Measurements from ENCODE around the gene APLN.

The APLN gene

DNA sequence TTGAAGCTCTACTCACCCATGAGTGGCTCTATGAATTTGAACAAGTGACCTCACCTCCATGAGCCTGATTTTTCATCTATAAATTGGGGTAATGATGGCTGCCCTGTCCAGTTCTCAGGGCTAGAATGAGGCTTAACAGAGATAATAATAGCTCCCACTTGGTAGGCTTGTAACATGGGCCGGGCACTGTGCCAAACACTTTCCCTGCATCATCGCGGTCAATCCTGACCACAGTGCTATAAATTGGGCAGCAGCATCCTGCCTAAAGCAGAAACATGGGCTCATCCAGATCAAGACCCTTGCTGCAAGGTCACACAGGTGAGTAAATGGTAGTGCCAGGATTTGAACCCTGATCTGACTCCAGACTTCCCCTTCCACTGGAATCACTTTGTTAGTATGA, 12.8 kb downstream of the APLN start:
- no peak for TF ChIP-seq GATA3 (IDR thresholded peaks at IDR 0.05; ENCODE audit: low read depth, low read length)
- TF ChIP-seq GATA2 (IDR thresholded peaks at IDR 0.05; ENCODE audit: low read depth, low read length), result no peak

DNA sequence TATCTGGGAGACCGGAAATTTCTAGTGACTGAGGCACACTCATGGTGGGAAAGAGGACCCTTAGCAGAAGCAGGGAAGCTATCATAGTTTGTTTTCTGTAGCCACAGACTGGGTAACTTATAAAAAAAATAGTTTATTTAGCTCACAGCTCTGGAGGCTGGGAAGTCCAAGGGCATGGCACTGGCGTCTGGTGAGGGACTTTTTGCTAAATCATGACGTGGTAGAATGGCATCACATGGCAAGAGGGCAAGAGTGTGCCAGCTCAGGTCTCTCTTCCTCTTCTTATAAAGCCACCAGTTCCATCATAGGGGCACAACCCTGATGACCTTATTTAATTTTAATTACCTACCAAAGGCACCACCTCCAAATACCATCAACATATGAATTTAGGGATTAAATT, 13.3 kb downstream of the APLN start:
- TF ChIP-seq GATA3 (IDR thresholded peaks at IDR 0.05; ENCODE audit: low read depth, low read length), result no peak
- TF ChIP-seq GATA2 (IDR thresholded peaks at IDR 0.05; ENCODE audit: low read depth, low read length), result no peak

DNA sequence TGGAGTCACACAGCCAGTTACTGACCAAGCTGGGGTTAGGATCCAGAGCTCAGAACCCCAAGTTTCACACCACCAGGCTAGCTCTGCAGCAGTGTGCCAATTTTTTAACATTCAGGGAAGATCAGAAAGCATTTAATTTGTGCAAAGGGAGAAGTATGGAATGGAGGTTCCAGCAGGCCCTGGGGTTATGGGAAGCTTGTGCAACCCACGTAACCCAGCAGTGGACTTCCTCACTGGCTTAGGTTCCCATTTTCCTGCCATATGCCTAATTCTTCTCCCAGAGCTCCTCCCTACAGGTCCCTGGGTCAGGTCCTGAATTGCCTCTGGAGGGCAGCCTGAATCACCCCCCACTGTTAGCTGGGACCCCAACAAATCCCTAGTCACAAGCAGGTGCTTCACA, 14.0 kb downstream of the APLN start:
- TF ChIP-seq GATA2 (IDR thresholded peaks at IDR 0.05; ENCODE audit: low read depth, low read length), result no peak
- no peak for TF ChIP-seq GATA3 (IDR thresholded peaks at IDR 0.05; ENCODE audit: low read depth, low read length)

DNA sequence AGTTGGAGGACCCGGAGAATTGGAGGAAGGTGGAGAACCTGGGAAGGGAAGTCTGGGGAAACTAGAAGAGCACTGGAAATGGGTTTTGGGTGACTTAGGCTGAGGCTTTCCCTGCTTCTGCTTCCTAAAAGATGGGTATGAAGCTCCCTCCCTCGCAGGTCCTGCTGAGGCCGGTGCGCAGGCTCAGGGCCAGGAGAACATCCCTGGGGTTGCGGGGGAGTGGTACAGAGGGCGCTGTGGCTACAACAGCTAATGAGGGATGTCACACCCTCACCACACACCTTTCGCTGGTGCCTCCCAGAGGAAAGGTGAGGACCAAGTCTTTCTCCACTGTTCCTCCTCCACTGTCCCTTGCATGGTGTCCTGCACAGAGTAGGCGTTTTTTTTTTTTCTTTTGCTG, 15.8 kb downstream of the APLN start:
- no peak for TF ChIP-seq GATA3 (IDR thresholded peaks at IDR 0.05; ENCODE audit: low read depth, low read length)

DNA sequence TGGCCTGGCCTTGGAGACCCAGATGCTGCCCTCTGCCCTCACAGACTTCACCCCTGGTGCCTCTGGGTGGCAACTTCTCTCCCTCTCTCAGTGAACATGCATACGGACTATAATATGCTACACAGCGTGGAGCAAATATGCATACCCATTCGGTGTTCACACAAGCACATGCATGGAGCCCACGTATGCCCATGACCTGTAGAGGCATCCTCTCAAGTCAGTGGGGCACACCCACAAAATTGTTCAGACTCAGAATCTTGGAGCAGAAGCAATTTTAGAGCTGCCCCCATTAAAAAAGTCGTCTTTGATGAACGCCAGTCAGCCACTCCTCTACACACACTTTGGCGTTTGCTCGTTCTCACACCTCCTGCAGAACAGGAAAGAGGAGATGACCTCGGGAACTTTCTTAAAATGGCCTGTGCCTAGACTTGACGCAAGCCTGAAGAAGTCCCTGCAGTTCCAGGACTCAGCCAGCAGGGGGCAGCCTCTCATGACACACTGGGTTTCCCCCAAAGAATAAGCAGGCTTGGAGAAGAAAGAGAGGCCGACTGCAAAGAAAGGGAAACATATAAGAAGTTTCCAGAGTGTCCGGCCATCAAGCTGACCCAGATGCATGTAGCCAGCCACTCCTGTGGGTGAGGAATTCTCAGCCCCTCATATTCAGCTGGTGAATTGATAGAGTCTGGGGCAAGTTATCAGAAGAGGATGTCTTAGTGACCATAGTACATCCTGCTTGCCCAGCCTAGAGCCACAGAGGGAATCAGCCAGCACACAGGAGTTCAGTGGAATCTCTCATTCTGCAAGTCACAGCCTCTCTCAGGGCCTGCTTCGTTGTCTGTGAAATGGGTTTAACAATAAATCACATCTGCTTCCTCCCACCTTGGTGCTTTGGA, 17.3 kb downstream of the APLN start:
- TF ChIP-seq GATA3 (IDR thresholded peaks at IDR 0.05; ENCODE audit: low read depth, low read length), result no peak
- TF ChIP-seq GATA2 (IDR thresholded peaks at IDR 0.05; ENCODE audit: low read depth, low read length), result no peak

DNA sequence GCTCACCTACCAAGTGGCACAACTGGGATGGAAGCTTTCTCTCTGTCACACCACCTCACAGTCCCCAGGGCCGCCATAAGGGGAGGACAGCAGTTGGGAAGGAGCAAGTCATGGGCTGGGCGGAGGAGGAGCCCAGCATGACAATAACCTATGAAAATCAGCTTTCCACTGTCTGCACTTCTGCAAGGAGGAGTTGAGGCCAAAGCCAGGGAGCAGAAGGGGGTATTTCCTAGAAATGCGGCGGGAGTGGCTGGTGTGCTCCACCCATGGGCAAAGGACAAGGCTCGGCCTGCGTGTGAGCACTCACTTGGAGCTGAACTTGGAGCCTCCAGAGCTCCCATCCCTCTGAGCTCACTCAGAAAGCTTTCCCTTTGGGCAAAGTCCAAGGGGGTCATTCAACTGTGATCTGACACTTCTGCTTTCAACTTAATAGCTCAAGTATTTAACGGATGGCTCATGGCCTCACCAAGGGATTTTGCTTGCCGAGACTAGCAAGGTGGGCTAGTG, 18.5 kb downstream of the APLN start:
- TF ChIP-seq GATA3 (IDR thresholded peaks at IDR 0.05; ENCODE audit: low read depth, low read length) (no peak), GATA2 (IDR thresholded peaks at IDR 0.05; ENCODE audit: low read depth, low read length) (no peak)

DNA sequence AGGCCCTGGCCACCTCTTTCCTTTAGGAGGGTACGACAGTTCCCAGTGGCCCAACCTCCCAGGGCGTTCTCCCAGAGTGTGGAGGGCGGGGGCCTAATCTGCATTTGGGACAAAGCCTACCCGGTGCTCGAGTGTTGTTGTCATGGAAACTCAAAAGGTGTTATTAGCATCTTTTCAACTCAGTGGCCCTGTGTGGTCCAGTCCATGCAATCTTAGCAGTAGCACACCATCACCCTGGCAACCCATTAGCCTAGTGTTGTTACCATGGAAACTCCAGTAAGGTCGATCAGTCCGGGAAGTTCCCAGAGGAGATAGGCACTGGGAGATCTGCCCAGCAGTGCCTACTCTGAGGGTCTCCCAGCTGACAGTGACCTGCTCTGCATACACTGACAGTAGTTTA, 20.2 kb downstream of the APLN start:
- no peak for TF ChIP-seq GATA3 (IDR thresholded peaks at IDR 0.05; ENCODE audit: low read depth, low read length)
- no peak for TF ChIP-seq GATA2 (IDR thresholded peaks at IDR 0.05; ENCODE audit: low read depth, low read length)

DNA sequence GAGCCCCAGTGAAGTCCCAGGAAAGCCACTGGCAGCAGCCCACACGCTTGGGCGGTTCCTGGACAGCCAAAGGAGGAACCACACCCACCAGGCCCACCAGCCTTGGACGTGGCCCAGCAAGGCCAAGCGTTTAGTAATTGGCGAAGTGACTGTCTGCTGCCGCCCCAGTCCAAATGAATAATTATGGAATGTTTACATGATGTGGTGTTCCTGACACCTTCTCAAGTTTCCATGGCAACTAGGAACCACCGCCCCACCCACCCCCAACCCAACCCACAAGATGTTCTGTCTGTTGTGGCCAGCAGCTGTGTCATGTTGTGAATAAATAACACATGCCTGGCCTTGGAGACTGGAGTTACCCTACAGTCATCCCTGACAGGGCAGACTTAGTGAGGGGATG, 22.3 kb downstream of the APLN start:
- no peak for TF ChIP-seq GATA3 (IDR thresholded peaks at IDR 0.05; ENCODE audit: low read depth, low read length)
- TF ChIP-seq GATA2 (IDR thresholded peaks at IDR 0.05; ENCODE audit: low read depth, low read length), result no peak

DNA sequence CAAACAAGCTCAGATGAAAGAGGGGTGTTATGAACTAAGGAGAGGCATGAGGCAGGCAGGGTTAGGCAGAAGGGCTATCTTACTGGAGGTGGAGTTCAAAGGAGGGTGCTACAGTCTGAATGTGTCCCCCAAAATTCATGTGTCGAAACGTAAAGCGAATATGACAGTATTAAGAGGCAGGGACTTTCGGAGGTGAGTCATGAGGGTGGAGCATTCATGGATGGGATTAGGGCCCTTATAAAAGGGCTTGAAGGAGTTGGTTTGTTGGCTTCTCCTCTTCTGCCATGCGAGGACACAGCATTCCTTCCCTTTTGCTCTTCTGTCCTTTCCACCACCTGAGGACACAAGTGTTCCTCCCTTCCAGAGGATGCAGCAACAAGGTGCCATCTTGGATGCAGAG, 22.9 kb downstream of the APLN start:
- no peak for TF ChIP-seq GATA2 (IDR thresholded peaks at IDR 0.05; ENCODE audit: low read depth, low read length)
- no peak for TF ChIP-seq GATA3 (IDR thresholded peaks at IDR 0.05; ENCODE audit: low read depth, low read length)

DNA sequence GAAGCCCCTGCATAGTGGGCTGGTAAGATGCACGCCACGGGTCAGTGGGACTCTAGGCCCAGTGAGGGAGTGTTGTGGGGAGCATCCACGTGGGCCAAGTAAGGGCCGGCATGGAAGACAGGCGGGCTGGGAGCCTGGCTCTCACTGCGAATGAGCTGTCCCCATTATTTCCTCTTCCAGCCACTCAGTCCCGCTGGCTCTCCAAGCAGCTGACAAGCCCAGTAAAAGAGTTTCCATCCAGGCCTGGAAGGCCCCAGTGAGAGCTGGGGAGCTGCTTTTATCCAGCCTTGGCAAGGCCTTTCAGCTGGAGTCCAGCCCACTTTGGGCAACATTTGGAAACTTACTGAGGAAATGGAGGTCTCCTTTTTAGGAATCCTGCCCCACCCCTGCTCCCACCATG, 24.9 kb downstream of the APLN start:
- TF ChIP-seq GATA3 (IDR thresholded peaks at IDR 0.05; ENCODE audit: low read depth, low read length), result no peak
- TF ChIP-seq GATA2 (IDR thresholded peaks at IDR 0.05; ENCODE audit: low read depth, low read length), result no peak

DNA sequence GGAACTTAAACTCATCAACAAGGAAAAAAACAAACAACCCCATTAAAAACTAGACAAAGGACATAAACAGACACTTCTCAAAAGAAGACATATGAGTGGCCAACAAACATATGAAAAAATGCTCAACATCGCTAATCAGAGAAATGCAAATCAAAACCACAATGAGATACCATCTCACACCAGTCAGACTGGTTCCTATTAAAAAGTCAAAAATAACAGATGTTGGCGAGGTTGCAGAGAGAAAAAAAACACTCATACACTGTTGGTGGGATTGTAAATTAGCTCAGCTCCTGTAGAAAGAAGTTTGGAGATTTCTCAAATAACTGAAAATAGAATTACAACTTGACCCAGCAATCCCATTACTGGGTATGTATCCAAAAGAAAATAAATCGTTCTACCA, 28.7 kb downstream of the APLN start:
- TF ChIP-seq GATA3 (IDR thresholded peaks at IDR 0.05; ENCODE audit: low read depth, low read length), result 0 out of 2 replicates have a peak, but pooled peaks have one; percentile 38
- no peak for TF ChIP-seq GATA2 (IDR thresholded peaks at IDR 0.05; ENCODE audit: low read depth, low read length)

DNA sequence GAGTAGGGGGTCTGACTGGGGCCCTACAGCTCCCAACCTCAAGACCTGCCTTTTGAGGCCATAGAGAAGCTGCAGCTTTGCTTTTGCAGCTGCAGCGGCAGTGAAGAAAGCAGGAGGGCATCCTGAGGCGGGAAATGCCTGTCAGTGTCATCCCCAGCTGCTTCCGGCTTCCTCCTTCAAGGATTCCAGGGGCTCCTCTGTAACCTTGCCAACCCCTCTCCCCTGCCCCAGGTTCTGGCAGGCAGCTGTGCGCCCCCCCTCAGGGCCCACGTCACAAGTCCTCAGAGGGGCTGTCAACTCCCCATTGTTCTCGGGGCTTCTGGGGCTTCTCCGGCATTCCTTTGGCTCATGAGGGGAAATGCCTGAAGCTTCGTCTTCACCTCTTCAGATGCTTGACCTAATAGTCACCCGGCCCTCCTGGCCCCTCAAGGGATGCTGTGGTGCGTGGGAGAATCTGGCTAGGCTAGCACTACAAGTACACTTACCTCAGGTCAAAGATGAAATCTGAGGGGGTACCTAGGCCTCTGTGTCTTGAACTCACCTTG, 31.9 kb downstream of the APLN start:
- TF ChIP-seq GATA2 (IDR thresholded peaks at IDR 0.05; ENCODE audit: low read depth, low read length) (no peak), GATA3 (IDR thresholded peaks at IDR 0.05; ENCODE audit: low read depth, low read length) (no peak)

DNA sequence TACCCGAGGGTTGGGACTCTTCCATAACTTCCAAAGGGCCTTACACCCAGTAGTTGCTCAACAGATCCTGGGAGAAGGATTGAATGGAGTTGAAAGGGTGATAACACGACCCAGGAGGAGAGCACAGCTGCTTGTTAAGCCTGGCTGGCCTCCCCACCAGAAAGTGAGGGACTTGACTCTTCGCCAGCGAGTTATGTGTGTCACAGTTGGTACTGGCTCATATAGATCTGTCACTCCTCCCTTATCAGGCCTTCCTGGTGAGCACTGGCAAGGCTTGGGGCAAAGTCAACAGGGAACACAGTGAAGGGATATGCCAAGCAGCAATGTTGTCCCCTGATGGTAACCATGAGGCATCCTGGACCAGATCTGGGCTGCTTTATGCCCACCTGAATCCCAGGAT, 35.8 kb downstream of the APLN start:
- TF ChIP-seq GATA2 (IDR thresholded peaks at IDR 0.05; ENCODE audit: low read depth, low read length), result no peak
- no peak for TF ChIP-seq GATA3 (IDR thresholded peaks at IDR 0.05; ENCODE audit: low read depth, low read length)

DNA sequence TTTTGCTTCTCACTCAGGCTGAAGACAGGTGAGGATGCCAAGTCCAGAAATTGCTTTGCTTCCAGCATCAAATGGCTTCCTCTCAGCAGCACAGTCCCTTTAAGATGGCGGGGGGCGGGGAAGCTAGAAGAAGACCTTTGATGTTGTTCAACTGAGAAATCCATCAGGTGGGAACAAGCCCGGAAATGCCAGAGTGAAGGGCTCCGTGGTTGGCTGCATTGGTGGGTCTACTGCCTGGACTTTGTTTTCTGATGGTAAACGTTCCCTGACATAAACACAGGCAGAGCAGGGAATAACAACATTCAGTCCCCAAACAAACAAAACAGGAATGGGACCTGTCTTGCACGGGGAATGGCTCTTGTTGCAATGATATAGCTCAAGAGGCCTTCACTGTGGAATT, 37.3 kb downstream of the APLN start:
- TF ChIP-seq GATA2 (IDR thresholded peaks at IDR 0.05; ENCODE audit: low read depth, low read length) (no peak), GATA3 (IDR thresholded peaks at IDR 0.05; ENCODE audit: low read depth, low read length) (no peak)

Data from SH-SY5Y (cell line).